Right lobe of liver (tissue), 6 donors: ENCODE results near the gene WHRN. TPM values are rescaled to one million over a fixed set of nuclear protein-coding genes. Genes with fewer than 3 reads are reported as not detected.

Source experiments
- ATAC-seq, 4 donors: fragments of 200-7000 bp; cut with Tn5 transposase; one replicate each; pipeline ENCODE4 v1.9.1; 2020; ENCODE audit warnings: mild to moderate bottlenecking in 4 of 4, moderate library complexity in 4 of 4
- DNase-seq, 3 donors: peaks; one replicate each; pipeline ENCODE4 v3.0.0-alpha.2; 2020
- H3K27ac ChIP-seq, 3 donors: fragments of 200-600 bp; one replicate each; pipeline ENCODE4 v1.8.0; 2022
- H3K27me3 ChIP-seq, 2 donors: fragments of 200-600 bp; one replicate each; pipeline ENCODE4 v1.8.0; 2022
- H3K36me3 ChIP-seq, 4 donors: fragments of 200-600 bp; sonication (generic) in 1 of 4; one replicate each; pipeline versions ENCODE4 v1.5.1 to v1.8.0; 2017 to 2022; ENCODE audit warnings: control low read depth in 1 of 4
- H3K4me1 ChIP-seq, 4 donors: fragments of 200-600 bp; sonication (generic) in 1 of 4; one replicate each; pipeline versions ENCODE4 v1.5.1 to v1.8.0; 2017 to 2022; ENCODE audit warnings: control low read depth in 1 of 4
- H3K4me3 ChIP-seq, 3 donors: fragments of 200-600 bp; one replicate each; pipeline ENCODE4 v1.8.0; 2022
- H3K9me3 ChIP-seq, 4 donors: fragments of 200-600 bp; sonication (generic) in 1 of 4; one replicate each; pipeline versions ENCODE4 v1.5.1 to v1.8.0; 2017 to 2022; ENCODE audit warnings: control low read depth in 1 of 4
- CTCF ChIP-seq, 4 donors: fragments of 200-600 bp in 3 of 4; fragments of 450-650 bp in 1 of 4; IDR thresholded peaks; one replicate each; pipeline versions ENCODE4 v1.5.1 to v1.8.0; 2016 to 2022; ENCODE audit warnings: antibody characterized with exemption in 4 of 4, mild to moderate bottlenecking in 2 of 4
- POLR2A ChIP-seq: fragments of 450-650 bp; IDR thresholded peaks from one replicate; pipeline ENCODE4 v1.6.1; 2017; ENCODE audit warnings: antibody characterized with exemption, mild to moderate bottlenecking
- WGBS: methylation state at CpG from one replicate; pipeline ENCODE4 v1.1.6; 2018; ENCODE audit warnings: low coverage, low lambda C conversion rate; ENCODE audit not compliant: insufficient coverage; ENCODE audit errors: missing lambda C conversion rate; 5-methylcytosine and 5-hydroxymethylcytosine counted together
- intact Hi-C, 2 donors: fragments of 100-400 bp; cut with DNase I; formaldehyde crosslinking; loops; one replicate each; pipeline versions ENCODE4 v1.11.2 to v1.14.1; 2022
- total RNA-seq, 6 experiments: library from RNA; depleted of rRNA in 2 of 6; stranded (reverse); fragments of >200 nt in 2 of 6; fragmentation: NEBNext Ultra II Directional in 3 of 6; extraction: Animal tissue kit (Norgen Biotek cat#: 25700) in 3 of 6; gene quantifications; one replicate each; pipeline versions ENCODE4 v1.1.0 to v1.2.4, GENCODE V29; 2016 to 2023
- donor health status: DM: no; HTN: yes; CAD: no.
- donor health status: DM: no; HTN: no; CAD: no.
- donor health status: DM: no; HTN: no; CAD: no.
- donor health status: DM: no; HTN: yes; CAD: no.
- donor health status: DM: no; HTN: yes; CAD: no.

WHRN gene
- total RNA-seq, 6 experiments from 2014 or later = 2.1 to 3.7 (median 2.7) TPM

GRCh38 chr9:114430457-114430856 is 74.8 kb downstream of the WHRN start:
- Histone ChIP-seq H3K4me3 (no peak overlapping the region), H3K27ac (no peak overlapping the region), H3K27me3 (no peaks in the 10 kb centered on the region), H3K4me1 (no peaks in the 10 kb centered on the region), H3K9me3 (no peaks in the 10 kb centered on the region), H3K36me3 (no peaks in the 10 kb centered on the region)
- WGBS = 74% methylated on average over 4 of the region's 5 CpGs
- intact Hi-C loops = no loop called here
- ATAC-seq (no peak), DNase-seq (peak in 1 of 3 donors; percentile 20)
- TF ChIP-seq POLR2A (no peak), CTCF (IDR thresholded peaks at IDR 0.05) (no peak)

GRCh38 chr9:114429488-114429887 is 75.8 kb downstream of the WHRN start:
- no peaks in the 10 kb centered on the region for H3K4me1 ChIP-seq
- TF ChIP-seq CTCF (IDR thresholded peaks at IDR 0.05) (no peak), POLR2A (no peak)
- H3K36me3 ChIP-seq = no peaks in the 10 kb centered on the region
- no peak for ATAC-seq
- H3K9me3 ChIP-seq = no peaks in the 10 kb centered on the region
- 73% methylated on average over 4 of the region's 6 CpGs for WGBS
- DNase-seq = peak in 1 of 3 donors; percentile 17
- no peaks in the 10 kb centered on the region for H3K27me3 ChIP-seq
- intact Hi-C loops = no loop called here
- no peak overlapping the region for H3K27ac ChIP-seq
- H3K4me3 ChIP-seq = no peak overlapping the region

- H3K27me3 ChIP-seq = no peaks in the 10 kb centered on the region
- no peak overlapping the region for H3K27ac ChIP-seq
- no peaks in the 10 kb centered on the region for H3K9me3 ChIP-seq
- WGBS = 90% methylated on average over 7 of the region's 8 CpGs
- DNase-seq (peak in 1 of 3 donors; percentile 12), ATAC-seq (no peak)
- intact Hi-C loops = no loop called here
- no peak overlapping the region for H3K4me3 ChIP-seq
- TF ChIP-seq POLR2A (no peak), CTCF (IDR thresholded peaks at IDR 0.05) (no peak)
- no peaks in the 10 kb centered on the region for H3K36me3 ChIP-seq
- H3K4me1 ChIP-seq = no peaks in the 10 kb centered on the region
Measured at GRCh38 chr9:114428466-114428865, 76.8 kb downstream of the WHRN start.

GRCh38 chr9:114427644-114428043 is 77.6 kb downstream of the WHRN start:
- TF ChIP-seq POLR2A = no peak
- TF ChIP-seq CTCF (IDR thresholded peaks at IDR 0.05) = no peak
- H3K4me1 ChIP-seq = no peaks in the 10 kb centered on the region
- no peak overlapping the region for H3K4me3 ChIP-seq
- DNase-seq (peak in 1 of 3 donors; percentile 9), ATAC-seq (no peak)
- intact Hi-C loops = no loop called here
- 50% methylated on average over 1 of the region's 4 CpGs for whole genome bisulfite sequencing
- no peaks in the 10 kb centered on the region for H3K36me3 ChIP-seq
- no peaks in the 10 kb centered on the region for H3K27me3 ChIP-seq
- no peaks in the 10 kb centered on the region for H3K9me3 ChIP-seq
- H3K27ac ChIP-seq = no peak overlapping the region
